Measurements from ENCODE around the gene TNFRSF19.
A peak's percentile ranks its signal among the peaks of the same experiment; 100 is the strongest.
"Not testable (repeated sequence)": the region's sequence is repeated elsewhere in the genome, so short reads cannot be mapped to it uniquely, and the experiment has no call there.

The TNFRSF19 gene

GRCh38 chr13:23674795-23675640, 104.8 kb downstream of the TNFRSF19 start:
- TF ChIP-seq, protein P1, sequence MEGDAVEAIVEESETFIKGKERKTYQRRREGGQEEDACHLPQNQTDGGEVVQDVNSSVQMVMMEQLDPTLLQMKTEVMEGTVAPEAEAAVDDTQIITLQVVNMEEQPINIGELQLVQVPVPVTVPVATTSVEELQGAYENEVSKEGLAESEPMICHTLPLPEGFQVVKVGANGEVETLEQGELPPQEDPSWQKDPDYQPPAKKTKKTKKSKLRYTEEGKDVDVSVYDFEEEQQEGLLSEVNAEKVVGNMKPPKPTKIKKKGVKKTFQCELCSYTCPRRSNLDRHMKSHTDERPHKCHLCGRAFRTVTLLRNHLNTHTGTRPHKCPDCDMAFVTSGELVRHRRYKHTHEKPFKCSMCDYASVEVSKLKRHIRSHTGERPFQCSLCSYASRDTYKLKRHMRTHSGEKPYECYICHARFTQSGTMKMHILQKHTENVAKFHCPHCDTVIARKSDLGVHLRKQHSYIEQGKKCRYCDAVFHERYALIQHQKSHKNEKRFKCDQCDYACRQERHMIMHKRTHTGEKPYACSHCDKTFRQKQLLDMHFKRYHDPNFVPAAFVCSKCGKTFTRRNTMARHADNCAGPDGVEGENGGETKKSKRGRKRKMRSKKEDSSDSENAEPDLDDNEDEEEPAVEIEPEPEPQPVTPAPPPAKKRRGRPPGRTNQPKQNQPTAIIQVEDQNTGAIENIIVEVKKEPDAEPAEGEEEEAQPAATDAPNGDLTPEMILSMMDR (IDR thresholded peaks at IDR 0.05; ENCODE audit: insufficient read depth, low read depth, low read length, missing control alignments) = no peak
- DNase-seq (ENCODE audit: low read depth) = no peak
- no peak overlapping the region for H3K4me3 ChIP-seq (ENCODE audit: low read depth, low read length)

DNA sequence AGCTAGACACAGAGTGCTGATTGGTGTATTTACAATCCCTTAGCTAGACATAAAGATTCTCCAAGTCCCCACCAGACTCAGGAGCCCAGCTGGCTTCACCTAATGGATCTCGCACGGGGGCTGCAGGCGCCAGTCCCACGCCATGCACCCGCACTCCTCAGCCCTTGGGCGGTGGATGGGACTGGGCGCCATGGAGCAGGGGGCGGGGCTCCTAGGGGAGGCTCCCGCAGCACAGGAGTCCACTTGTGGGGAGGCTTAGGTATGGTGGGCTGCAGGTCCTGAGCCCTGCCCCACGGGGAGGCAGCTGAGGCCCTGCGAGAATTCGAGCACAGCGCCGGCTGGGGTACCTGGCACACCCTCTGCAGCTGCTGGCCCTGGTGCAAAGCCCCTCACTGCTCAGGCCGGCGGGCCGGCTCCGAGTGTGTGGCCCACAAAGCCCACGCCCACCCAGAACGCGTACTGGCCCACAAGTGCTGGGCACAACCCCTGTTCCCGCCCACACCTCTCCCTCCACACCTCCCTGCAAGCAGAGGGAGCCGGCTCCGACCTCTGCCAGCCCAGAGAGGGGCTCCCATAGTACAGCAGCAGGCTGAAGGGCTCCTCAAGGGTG, 107.6 kb downstream of the TNFRSF19 start:
- DNase-seq (ENCODE audit: low read depth); H3K4me3 ChIP-seq (ENCODE audit: low read depth, low read length): not testable (repeated sequence)

GRCh38 chr13:23678795-23679194, 108.6 kb downstream of the TNFRSF19 start:
- peak; percentile 54 for DNase-seq (ENCODE audit: low read depth)
- TF ChIP-seq, protein P1 (IDR thresholded peaks at IDR 0.05; ENCODE audit: insufficient read depth, low read depth, low read length, missing control alignments) = no peak
- no peak overlapping the region for H3K4me3 ChIP-seq (ENCODE audit: low read depth, low read length)

DNA sequence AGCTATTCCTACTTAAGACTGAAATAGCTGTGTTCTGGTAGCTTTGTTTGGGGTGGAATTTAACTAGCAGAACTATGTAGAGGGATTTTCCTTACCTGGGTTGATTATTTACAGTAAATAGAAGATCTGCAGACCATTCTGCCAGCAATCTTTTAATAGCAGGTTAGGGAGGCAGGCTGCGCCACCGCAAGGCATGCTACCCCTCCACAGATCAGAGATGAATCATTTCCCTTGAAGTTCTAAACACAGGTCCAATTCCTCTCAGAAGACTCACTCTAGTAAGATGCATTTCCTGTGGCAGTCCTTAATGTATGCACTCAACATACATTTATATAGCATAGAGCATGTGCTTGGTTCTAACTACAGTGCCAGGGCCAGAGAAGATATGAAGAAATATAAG, 109.0 kb downstream of the TNFRSF19 start:
- no peak overlapping the region for H3K4me3 ChIP-seq (ENCODE audit: low read depth, low read length)
- DNase-seq (ENCODE audit: low read depth) = no peak
- TF ChIP-seq, protein P1 (IDR thresholded peaks at IDR 0.05; ENCODE audit: insufficient read depth, low read depth, low read length, missing control alignments) = no peak

GRCh38 chr13:23680845-23681669, 110.8 kb downstream of the TNFRSF19 start:
- no peak for DNase-seq (ENCODE audit: low read depth)
- no peak overlapping the region for H3K4me3 ChIP-seq (ENCODE audit: low read depth, low read length)
- TF ChIP-seq, protein P1 (IDR thresholded peaks at IDR 0.05; ENCODE audit: insufficient read depth, low read depth, low read length, missing control alignments) = no peak

GRCh38 chr13:23683084-23683483, 112.9 kb downstream of the TNFRSF19 start:
- H3K4me3 ChIP-seq (ENCODE audit: low read depth, low read length) = no peak overlapping the region
- no peak for DNase-seq (ENCODE audit: low read depth)
- TF ChIP-seq, protein P1 (IDR thresholded peaks at IDR 0.05; ENCODE audit: insufficient read depth, low read depth, low read length, missing control alignments) = no peak

- no peak overlapping the region for H3K4me3 ChIP-seq (ENCODE audit: low read depth, low read length)
- TF ChIP-seq, protein P1 (IDR thresholded peaks at IDR 0.05; ENCODE audit: insufficient read depth, low read depth, low read length, missing control alignments) = no peak
- DNase-seq (ENCODE audit: low read depth) = no peak
Measured at GRCh38 chr13:23684647-23685046, 114.4 kb downstream of the TNFRSF19 start.

Data from GM12865 (cell line).